ENCODE data around the gene RTF2.

Gene RTF2

DNA sequence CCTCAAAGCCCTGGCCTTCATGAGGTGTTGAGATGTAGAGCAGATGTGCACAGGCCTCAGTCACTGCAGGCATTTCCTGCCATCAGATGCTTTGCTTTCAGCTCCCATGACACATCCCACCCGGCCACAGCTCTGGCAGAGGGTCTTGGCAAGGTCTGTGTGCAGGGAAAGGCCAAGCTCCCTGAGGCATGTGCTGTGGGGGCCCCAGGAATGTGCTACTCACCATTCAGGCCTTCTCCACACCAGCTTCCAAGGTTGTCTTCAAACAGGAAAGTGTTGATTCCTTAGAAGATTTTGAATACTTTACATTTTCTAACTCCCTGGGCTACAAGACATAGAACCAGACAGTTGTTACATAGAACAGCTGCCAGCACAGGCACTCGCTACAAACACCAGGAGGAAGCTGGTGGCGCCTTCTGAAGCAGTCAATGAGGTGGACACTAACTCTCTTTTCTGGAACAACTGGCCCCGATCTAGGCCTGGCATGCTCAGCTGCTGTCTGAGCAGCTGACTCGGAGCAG lies 28.6 kb upstream of the RTF2 start:
- peak; percentile 87 for DNase-seq

GRCh38 chr20:56440346-56441007 lies 27.9 kb upstream of the RTF2 start:
- no peak for DNase-seq

GRCh38 chr20:56442389-56443365 lies 25.8 kb upstream of the RTF2 start:
- DNase-seq: no peak

GRCh38 chr20:56443654-56444540 lies 24.5 kb upstream of the RTF2 start:
- DNase-seq: no peak

DNA sequence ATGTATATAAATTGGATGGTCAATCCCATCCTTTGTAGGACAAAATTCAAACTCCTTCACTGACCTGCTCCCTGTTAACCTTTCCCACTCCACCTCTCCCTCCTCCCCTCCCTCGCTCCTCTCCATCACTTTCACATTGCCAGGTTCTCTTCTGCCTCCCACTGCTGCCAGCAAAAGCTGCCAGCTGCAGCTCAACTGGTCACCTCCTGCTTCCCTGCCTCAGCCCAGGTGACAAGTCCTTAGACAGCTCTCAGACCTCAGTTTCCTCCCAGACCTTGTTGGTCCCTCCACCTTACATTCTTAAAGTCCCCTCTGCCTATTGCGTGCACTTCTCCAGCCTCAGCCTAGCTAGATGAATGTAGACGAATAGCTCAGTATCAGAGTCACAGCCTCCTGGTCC lies 23.3 kb upstream of the RTF2 start:
- no peak for DNase-seq

DNA sequence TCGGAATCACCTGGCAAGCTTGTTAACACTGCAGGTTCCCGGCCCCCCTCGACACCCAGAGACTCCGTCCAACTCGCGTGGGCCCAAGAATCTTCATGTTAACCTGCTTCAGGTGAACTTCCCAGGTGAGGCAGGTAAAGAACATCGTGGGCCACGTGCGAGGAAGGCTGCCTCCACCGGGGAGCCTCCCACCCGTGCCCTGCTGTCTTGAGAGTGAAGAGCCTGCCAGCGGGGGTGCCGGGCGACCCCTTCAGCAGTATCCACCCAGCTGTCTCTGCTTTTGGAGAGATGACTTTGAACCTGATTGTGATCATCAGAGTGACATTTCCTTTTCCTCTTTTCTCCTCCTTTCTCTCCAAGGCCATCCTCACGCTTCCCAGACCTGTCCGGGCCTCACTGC lies 22.9 kb upstream of the RTF2 start:
- no peak for DNase-seq

- DNase-seq: no peak
These were observed 21.2 kb upstream of the RTF2 start for GRCh38 chr20:56447227-56447626.

- no peak for DNase-seq
These were observed 19.0 kb upstream of the RTF2 start for GRCh38 chr20:56449459-56449858.

GRCh38 chr20:56451056-56451765 lies 17.2 kb upstream of the RTF2 start:
- no peak for DNase-seq

DNA sequence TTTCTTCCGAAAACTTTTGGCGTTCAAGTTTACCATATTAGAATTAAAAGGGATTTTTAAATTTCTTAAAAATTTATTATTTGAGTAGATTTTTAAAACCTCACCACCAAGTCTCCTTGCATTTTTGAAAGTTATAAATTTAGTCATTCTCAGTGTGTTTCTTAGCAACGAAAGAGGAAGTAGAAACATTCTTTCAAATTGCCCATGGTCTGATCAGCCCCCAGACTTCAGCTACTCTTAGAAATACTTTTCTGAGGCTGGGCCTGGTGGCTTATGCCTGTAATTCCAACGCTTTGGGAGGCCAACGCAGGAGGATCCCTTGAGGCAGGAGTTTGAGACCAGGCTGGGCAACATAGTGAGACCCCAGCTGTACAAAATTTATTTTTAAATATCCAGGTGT lies 15.1 kb upstream of the RTF2 start:
- no peak for DNase-seq

- no peak for DNase-seq
These were observed 13.7 kb upstream of the RTF2 start for GRCh38 chr20:56454754-56455153.

DNA sequence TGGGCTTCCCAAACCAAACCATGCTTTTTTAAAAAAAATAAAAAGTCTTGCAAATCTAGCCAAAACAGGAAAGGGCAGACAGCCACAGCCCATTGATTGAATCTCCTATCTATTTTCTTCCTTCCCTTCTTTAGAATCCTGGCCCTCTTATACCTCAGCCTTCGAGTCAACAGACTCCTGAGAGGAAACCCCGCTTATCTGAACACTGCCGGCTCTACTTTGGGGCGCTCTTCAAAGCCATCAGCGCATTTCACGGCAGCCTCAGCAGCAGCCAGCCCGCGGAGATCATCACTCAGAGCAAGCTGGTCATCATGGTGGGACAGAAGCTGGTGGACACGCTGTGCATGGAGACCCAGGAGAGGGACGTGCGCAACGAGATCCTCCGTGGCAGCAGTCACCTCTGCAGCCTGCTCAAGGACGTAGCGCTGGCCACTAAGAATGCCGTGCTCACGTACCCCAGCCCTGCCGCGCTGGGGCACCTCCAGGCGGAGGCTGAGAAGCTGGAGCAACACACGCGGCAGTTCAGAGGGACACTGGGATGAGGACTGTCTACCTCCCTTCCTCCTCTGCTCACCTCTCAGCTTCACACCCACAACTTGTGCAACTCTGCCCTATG lies 10.1 kb upstream of the RTF2 start:
- no peak for DNase-seq

DNA sequence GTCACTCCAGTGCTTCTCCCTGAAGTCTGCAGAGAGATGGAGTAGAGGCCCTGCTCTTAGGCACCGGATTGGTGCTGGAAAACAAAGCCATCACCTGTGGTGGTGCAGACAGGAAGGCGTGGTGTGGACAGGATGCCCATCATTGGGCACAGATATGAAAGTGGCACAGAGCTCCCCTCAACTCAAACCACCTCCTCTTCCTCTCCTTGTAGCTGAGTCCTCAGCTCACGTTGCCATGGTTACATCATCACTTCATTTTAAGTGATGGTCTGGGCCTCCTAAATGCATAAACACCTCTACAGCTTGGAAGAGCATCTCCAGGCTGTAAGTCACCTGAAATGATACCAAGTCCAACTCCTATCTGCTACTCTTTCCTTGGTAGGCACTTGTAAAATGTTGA lies 8.0 kb upstream of the RTF2 start:
- no peak for DNase-seq

- DNase-seq: no peak
These were observed 6.9 kb upstream of the RTF2 start for GRCh38 chr20:56461576-56461975.

- no peak for DNase-seq
These were observed 5.0 kb upstream of the RTF2 start for GRCh38 chr20:56463428-56463827.

GRCh38 chr20:56465997-56466396 lies 2.4 kb upstream of the RTF2 start:
- no peak for DNase-seq

GRCh38 chr20:56467968-56468315 lies 485 bp upstream of the RTF2 start:
- no peak for DNase-seq

DNA sequence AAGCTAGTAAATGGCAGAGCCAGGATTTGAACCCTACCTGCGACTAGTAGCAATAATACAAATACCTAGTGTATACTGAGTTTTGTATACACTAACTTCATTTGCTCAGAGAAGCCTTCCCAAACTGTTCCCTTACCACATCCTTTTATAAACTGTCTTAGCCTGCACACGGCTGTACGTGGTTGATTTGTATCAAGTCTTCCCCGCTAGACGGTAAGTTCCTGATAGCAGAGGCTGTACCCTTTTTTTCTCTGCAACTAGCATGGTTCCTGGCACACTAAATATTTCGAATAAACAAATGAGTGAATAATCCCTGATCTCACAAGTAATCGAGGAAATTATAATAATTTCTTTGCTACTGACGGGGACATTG lies 636 bp downstream of the RTF2 start:
- DNase-seq: no peak

DNA sequence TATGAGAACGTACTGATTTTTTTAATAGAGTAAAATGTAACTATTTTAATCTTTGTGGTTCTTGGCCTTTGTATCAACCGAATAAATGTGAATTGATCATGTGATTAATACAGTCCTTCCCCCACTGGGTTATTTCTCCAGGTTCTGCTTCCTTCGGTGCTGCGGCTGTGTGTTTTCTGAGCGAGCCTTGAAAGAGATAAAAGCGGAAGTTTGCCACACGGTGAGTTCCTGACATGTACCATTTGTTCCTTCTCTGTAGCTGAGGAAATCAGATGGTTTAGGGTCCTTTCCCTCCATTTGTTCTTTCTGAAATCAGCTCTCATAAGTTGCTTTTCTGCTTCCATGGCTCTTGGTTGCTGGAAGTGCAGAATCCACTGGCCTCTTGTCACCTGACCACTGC lies 15.5 kb downstream of the RTF2 start:
- DNase-seq: no peak

DNA sequence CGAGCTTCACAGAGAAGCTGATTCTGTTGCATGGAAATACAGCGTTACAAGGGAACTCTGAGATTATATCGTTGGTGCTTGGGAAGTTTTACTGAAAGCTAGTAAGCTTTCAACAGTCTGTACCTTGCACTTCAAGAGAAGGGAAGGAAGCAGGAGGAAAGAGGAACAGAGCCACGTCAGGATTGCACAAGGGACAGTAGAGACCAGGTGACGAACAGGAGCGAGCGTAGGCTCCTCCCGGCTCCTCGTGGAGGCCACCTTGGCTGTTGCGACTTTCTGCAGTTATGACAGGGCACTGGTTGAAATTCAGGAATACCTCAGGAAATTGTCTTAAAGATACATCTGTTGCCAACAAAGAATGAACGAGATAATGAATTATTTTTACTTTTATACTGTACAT lies 18.8 kb downstream of the RTF2 start:
- no peak for DNase-seq

- no peak for DNase-seq
These were observed 20.1 kb downstream of the RTF2 start for GRCh38 chr20:56488566-56488965.

DNA sequence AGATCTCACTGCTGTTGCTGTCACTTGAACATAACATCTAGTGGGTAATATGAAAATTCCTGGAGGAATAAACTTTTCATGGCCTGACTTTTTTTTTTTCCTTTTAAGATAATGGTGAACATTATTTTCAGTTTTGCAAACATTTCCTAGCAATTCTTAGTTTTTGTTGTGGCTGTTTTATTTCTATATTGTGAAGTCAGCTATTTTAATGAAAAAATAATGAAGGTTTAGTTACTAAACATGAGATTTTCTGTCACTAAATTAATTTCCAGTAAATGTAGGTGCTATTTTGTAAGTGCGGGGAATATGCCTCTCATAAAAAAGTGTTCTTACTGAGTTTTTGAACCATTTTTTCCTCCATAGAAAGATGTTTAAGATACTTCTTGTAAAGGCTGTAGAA lies 32.7 kb downstream of the RTF2 start:
- no peak for DNase-seq

All from right hindlimb (tissue), 1 donor.